GM10847 (cell line): ENCODE measurements around the gene ADM5.

Source experiments
- POLR2A ChIP-seq: IDR thresholded peaks from 2 replicates; pipeline ENCODE4 v1.6.1; 2011; ENCODE audit not compliant: insufficient read length; ENCODE audit errors: extremely low read depth

The ADM5 gene

GRCh38 chr19:49684251-49684982 lies 5.0 kb upstream of the ADM5 start:
- TF ChIP-seq POLR2A = no peak

DNA sequence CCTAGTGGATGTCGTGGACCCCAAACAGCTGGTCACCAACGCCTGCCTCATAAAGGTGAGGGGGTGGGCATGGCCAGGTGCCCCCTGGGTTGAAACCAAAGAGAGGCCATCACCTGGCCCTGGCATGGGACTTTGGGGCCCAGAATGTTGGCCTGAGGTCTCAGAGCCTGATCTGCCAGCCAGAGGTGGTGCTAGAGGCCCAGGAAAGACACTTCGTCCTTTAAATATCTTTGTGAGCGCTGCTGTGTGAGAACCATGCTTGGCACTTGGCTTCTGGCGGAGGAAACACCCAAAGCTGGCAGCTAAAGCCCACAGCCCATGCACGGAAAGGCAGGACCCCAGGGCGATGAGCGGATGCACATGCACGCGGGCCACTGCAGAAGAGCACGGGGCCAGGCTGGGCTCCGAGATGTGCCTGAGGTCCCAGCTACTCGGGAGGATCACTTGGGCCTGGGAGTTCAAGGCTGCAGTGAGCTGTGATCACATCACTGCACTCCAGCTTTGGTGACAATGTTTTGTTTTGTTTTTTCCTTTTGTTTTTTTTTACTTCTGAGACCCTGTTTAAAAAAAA lies 4.3 kb upstream of the ADM5 start:
- no peak for TF ChIP-seq POLR2A

- no peak for TF ChIP-seq POLR2A
Measured at GRCh38 chr19:49685845-49686332, 3.5 kb upstream of the ADM5 start.

DNA sequence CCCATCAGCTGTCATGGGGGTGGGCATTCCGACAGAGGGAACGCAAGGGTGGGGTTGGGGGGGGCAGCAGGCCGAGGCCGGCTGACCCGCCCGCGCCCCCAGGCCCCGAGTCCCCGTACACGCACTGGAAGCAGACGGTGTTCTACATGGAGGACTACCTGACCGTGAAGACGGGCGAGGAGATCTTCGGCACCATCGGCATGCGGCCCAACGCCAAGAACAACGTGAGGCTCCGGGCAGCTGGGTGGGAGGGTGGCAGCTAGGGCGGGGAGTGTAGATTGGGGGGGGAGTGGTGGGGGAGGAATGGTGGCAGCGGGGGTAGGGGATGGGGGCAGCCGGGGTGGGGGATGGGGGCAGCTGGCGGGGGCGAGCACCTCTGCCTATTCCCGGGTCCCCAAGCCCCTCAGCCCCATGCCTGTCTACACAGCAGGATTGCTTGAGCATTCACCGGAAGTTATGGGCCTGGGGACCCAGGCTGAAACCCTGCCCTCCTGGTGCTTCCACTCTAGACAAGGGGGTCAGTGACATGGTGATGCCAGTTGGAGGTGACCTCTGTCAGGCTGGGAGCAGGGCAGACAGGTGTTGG lies 2.8 kb upstream of the ADM5 start:
- no peak for TF ChIP-seq POLR2A

- TF ChIP-seq POLR2A = no peak
Measured at GRCh38 chr19:49687150-49687549, 2.2 kb upstream of the ADM5 start.

- TF ChIP-seq POLR2A = no peak
Measured at GRCh38 chr19:49687566-49688316, 1.7 kb upstream of the ADM5 start.

DNA sequence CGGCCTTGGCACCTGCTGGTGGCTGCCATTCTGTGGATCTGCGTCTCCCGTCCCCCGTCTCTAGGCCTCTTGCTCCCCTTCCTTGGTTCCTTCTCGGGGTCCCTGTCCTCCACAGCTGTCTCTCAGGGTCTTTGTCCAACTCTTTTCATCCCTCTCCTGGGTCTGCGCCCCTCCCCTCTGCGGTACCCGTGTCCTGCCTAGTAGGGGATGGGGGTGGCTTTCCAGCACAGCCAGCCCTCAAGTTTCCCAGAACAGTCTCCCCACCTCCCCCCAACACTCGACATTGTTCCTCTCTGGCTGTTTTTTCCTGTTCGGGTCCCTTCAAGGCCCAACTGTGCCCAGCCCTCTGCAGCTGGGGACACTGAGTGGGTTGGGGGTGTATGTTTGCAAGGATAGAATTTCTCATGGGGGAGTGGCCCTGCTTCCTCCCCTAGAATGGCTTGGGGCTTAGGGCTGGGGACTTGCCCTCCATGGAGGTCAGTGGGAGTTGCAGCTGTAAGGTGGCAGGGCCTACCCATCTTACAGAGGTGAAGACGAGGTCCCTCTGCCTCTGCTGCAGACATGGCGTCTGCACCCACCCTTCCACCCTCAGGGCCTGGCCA lies 762 bp upstream of the ADM5 start:
- TF ChIP-seq POLR2A = no peak

DNA sequence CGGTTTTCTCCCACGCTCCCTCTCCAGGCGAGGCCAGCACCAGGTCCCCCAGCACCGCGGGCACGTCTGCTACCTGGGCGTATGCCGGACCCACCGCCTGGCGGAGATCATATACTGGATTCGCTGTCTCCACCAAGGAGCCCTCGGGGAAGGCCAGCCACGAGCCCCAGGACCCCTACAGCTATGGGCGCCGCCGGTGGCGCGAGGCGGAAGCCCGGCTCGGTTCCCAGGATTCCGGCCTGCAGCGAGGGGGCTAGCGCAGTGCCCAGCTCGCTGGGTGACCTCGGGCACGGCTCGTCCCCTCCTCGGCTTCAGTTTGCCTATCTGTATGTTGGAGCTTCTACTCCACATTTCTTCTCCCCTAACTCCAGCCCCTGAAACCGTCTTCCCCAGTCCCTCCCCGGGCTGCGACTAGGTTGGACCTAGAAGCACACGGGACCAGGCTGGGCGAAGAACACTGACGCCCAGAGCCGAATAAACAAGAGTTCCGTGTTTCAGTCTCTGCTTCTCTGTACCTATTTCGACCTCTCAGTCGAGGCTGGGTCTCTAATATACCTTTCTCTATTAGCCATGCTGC lies 773 bp downstream of the ADM5 start:
- no peak for TF ChIP-seq POLR2A

- TF ChIP-seq POLR2A = no peak
Measured at GRCh38 chr19:49690656-49691242, 1.4 kb downstream of the ADM5 start, which contains the start of gene CPT1C. Gene CPT1C, plus strand, starts transcription at chr19:49691116. Its CDS starts 1,137 bp downstream, at chr19:49692253.

DNA sequence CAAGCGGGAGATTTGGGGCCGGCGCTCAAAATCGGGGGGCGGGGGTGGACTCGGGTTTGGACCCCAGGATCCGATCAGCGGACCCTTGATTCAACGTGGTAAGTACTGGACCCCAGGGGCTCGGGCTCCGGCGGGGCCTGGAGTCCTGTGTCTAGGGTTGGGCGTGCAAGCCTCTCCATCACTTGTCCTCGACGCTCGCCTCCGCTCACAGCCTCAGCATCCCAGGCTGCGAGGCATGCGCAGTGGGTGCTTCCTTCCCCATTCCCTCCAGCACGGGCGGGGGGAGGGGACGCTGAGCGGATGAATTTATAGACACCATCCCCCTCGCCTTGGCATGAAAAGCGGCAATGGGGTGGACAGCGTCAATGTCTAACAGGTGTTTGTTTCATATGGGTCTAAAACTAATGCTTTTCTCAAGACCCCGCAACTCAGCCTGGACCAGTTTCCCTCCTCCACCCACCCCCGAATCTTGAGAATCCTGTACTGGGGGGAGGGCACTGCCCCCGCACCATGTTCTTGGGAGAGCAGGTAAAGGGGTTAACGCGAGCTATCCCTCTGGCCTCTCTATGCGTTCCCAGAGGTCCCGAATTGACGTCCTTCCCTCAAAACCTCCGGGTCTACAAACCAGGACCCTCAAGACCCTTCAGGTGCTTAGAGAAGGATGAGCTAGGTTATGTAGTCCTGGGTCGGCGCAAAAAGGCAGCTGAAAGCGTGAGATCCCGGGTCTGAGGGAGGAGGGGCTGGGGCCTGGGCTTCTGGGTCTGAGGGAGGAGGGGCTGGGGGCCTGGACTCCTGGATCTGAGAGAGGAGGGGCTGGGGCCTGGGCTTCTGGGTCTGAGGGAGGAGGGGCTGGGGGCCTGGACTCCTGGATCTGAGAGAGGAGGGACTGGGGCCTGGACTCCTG lies 2.1 kb downstream of the ADM5 start:
- no peak for TF ChIP-seq POLR2A

- no peak for TF ChIP-seq POLR2A
Measured at GRCh38 chr19:49692147-49692506, 2.7 kb downstream of the ADM5 start.

GRCh38 chr19:49696115-49696514 lies 6.7 kb downstream of the ADM5 start:
- TF ChIP-seq POLR2A = no peak

GRCh38 chr19:49696865-49697264 lies 7.5 kb downstream of the ADM5 start:
- TF ChIP-seq POLR2A = no peak

GRCh38 chr19:49699364-49699763 lies 10.0 kb downstream of the ADM5 start:
- no peak for TF ChIP-seq POLR2A

- no peak for TF ChIP-seq POLR2A
Measured at GRCh38 chr19:49700563-49700962, 11.2 kb downstream of the ADM5 start.
